Activated CD8-positive, alpha-beta memory T cell treated with anti-CD3 and anti-CD28 coated beads, Interleukin-2, amount 50 U/mL, for 24 hours (primary cell): ENCODE data around the gene POGK.
"Not testable (repeated sequence)": the region's sequence is repeated elsewhere in the genome, so short reads cannot be mapped to it uniquely, and the experiment has no call there.

Experiments used
- DNase-seq: peaks from one replicate; pipeline ENCODE4 v3.0.0-alpha.2; 2020; ENCODE audit errors: extremely low read depth

POGK gene

GRCh38 chr1:166838766-166839599 lies at the start of gene POGK:
POGK (plus strand) TSS chr1:166839475; CDS start chr1:166840957, 1,482 bp downstream.
- DNase-seq = peak; percentile 59

DNA sequence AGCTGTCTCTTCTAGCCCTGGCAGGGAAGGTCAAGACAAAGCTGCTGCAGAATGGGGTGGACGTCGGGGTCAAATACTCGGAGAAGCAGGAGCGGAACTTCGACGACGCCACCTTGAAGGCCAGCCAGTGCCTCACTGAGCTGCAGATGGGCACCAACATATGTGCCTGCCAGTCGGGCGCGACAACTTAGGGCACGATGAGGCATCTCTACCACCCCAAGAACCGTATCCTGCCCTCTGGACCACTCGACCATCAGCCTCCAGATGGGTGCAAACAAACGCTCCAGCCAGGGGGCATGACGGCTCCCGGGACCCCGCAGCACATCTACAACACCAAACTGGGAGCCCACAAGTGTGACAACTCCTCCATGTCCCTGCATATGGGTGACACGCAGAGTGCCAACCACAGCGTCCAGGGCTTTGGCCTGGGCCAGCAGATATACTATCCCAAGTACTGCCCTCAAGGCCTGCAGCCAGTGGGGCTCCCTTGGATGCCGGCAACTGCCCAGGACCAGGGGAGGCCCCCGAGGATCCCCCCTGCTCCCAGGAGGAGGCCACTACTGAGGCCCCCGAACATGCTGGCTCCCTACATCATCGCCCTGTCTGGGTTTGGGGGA lies 42.5 kb upstream of the POGK start:
- no peak for DNase-seq

- DNase-seq = no peak
These were observed 30.3 kb upstream of the POGK start for GRCh38 chr1:166808952-166809351.

GRCh38 chr1:166811691-166812090 lies 27.6 kb upstream of the POGK start:
- DNase-seq = no peak

DNA sequence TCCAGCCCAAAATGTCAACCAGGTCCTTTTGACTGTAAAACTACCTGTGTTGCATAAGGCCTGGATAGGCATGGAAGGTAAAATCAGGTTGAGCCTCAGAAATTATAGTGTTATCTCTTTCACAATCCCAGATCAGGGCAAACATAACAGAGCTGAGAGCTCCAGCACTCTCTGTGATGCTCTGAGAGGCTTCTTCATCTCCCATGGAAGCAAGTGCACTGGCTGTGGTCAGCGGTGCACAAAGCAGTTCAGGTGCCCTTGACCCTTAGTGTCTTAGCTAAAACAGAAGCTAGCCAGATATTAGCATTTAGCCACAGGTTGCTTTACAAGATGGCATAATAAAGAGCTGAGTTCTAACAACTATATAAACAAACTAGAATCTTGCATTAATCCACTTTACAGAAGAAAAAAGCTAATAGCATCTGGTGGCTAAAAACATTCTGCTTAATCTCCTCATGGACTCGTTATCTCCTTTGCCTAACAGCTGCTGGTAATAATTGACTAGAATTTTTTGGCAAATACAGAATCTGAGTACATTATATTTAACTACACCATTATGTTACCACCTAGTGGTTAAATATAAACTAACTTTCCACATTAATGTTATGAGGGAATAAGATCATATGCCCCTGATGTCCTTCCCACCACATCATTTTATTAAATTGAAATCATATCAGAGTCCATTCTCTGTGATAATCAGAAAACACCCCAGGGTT lies 25.6 kb upstream of the POGK start:
- DNase-seq = no peak

- DNase-seq = no peak
These were observed 24.7 kb upstream of the POGK start for GRCh38 chr1:166814611-166815010.

DNA sequence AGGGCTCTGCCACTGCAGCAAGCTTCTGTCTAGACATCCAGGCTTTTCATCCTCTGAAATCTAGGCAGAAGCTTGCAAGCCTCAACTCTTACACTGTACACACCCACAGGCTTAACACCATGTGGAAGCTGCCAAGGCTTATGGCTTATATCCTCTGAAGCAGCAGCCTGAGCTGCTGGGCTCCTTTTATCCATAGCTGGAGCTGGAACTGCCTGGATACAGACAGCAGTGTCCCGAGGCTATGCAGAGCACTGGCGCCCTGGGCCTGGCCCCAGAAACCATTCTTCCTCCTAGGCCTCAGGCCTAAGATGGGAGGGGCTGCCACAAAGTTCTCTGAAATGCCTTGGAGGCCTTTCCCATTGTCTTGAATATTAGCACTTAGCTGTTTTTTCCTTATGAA lies 19.3 kb upstream of the POGK start:
- DNase-seq = no peak

- DNase-seq = no peak
These were observed 16.9 kb upstream of the POGK start for GRCh38 chr1:166822385-166822784.

DNA sequence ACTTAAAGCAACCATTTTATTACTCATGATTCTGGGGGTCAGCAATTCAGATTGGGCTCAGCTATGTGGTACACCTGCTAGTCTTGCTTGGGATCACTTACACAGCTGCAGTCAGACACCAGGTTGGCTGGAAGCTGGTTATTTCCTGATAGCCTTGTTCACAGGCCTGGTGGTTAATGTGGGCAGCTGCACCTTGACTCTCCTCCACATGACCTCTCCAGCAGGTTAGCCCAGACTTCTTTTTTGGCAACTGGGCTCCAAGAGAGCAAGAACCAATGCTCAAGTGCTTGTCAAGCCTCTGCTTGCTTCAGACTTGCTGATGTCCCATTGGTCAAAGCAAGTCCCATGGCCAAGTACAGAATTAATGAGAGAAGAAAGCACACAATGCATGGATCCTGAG lies 11.8 kb upstream of the POGK start:
- DNase-seq = no peak

DNA sequence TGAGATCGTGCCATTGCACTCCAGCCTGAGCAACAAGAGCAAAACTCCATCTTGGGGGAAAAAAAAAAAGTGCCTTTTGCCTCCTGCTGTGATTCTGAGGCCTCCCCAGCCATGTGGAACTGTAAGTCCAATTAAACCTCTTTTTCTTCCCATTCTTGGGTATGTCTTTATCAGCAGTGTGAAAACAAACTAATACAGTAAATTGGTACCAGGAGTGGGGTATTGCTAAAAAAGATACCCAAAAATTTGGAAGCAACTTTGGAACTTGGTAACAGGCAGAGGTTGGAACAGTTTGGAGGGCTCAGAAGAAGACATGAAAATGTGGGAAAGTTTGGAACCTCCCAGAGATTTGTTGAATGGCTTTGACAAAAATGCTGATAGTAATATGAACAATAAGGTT lies 9.5 kb upstream of the POGK start:
- not testable (repeated sequence) for DNase-seq

GRCh38 chr1:166836733-166837132 lies 2.5 kb upstream of the POGK start:
- DNase-seq = no peak

GRCh38 chr1:166839600-166840308 lies 479 bp downstream of the POGK start:
- no peak for DNase-seq

GRCh38 chr1:166840309-166841274 lies 1.3 kb downstream of the POGK start:
- DNase-seq = no peak

- no peak for DNase-seq
These were observed 4.0 kb downstream of the POGK start for GRCh38 chr1:166843322-166843721.

GRCh38 chr1:166843769-166844596 lies 4.7 kb downstream of the POGK start:
- no peak for DNase-seq

- no peak for DNase-seq
These were observed 5.5 kb downstream of the POGK start for GRCh38 chr1:166844791-166845190.

- no peak for DNase-seq
These were observed 8.9 kb downstream of the POGK start for GRCh38 chr1:166848193-166848592.

DNA sequence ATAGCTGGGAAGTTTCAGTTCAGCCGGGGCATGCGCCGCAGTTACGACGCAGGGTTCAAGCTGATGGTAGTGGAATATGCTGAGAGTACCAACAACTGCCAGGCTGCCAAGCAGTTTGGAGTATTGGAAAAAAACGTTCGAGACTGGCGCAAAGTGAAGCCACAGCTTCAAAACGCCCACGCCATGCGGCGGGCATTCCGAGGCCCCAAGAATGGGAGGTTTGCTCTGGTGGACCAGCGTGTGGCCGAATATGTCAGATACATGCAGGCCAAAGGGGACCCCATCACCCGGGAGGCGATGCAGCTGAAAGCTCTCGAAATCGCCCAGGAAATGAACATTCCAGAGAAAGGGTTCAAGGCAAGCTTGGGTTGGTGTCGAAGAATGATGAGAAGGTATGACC lies 9.9 kb downstream of the POGK start:
- no peak for DNase-seq

DNA sequence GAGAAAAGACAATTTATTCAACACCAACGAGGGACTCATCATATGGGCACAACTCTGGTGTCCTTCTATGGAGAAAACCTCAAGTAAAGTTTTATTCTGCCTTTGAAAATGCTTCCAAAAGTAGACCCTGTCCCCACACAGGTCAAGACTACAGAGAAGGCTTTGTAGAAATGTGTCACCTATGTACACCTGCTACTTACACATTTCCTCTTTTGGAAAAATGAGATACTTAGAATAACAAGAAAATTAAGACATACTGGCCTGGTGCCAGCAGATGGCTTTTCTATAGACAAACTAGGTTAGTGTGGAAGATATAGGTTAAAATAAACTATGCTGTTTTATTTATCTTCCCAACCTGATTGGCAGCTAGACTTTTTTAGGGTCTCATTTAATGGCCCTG lies 13.6 kb downstream of the POGK start:
- no peak for DNase-seq

GRCh38 chr1:166855558-166855957 lies 16.3 kb downstream of the POGK start:
- no peak for DNase-seq
